HepG2 (cell line): ENCODE measurements around the gene C16orf87. TPM values are rescaled to one million over a fixed set of nuclear protein-coding genes. Genes with fewer than 3 reads are reported as not detected.

Source experiments
- ATF1 ChIP-seq: IDR thresholded peaks from 2 replicates; pipeline ENCODE4 v1.6.1; 2016; ENCODE audit warnings: mild to moderate bottlenecking, control low read depth
- ATRX ChIP-seq: sonication (generic); formaldehyde crosslinking; IDR thresholded peaks from 2 replicates; pipeline ENCODE4 v1.4.0; 2020; ENCODE audit warnings: missing genetic modification reagents, borderline replicate concordance
- CENPX ChIP-seq: sonication (generic); formaldehyde crosslinking; IDR thresholded peaks from 2 replicates; pipeline ENCODE4 v1.9.0; 2021; ENCODE audit warnings: mild to moderate bottlenecking, missing genetic modification reagents, moderate library complexity
- GATAD2A ChIP-seq: IDR thresholded peaks from 2 replicates; pipeline ENCODE4 v1.6.1; 2016
- GFI1 ChIP-seq: sonication (generic); formaldehyde crosslinking; IDR thresholded peaks from 2 replicates; pipeline ENCODE4 v1.5.0; 2020; ENCODE audit warnings: missing genetic modification reagents, mild to moderate bottlenecking, borderline replicate concordance
- KLF11 ChIP-seq: IDR thresholded peaks from 2 replicates; pipeline ENCODE4 v1.6.1; 2016; ENCODE audit warnings: missing compliant biosample characterization
- ONECUT2 ChIP-seq: sonication (generic); formaldehyde crosslinking; IDR thresholded peaks from 2 replicates; pipeline ENCODE4 v1.4.0; 2020; ENCODE audit warnings: missing genetic modification reagents
- SMARCC2 ChIP-seq: fragments of 450-650 bp; IDR thresholded peaks from 2 replicates; pipeline ENCODE4 v1.6.1; 2017; ENCODE audit warnings: antibody characterized with exemption, mild to moderate bottlenecking
- ZMYM2 ChIP-seq: sonication (generic); formaldehyde crosslinking; IDR thresholded peaks from 2 replicates; pipeline ENCODE4 v1.8.0; 2022; ENCODE audit warnings: mild to moderate bottlenecking, missing genetic modification reagents
- ZNF17 ChIP-seq: sonication (generic); formaldehyde crosslinking; IDR thresholded peaks from 2 replicates; pipeline ENCODE4 v1.5.0; 2020; ENCODE audit warnings: mild to moderate bottlenecking, missing genetic modification reagents
- ZNF720 ChIP-seq: sonication (generic); formaldehyde crosslinking; IDR thresholded peaks from 2 replicates; pipeline ENCODE4 v1.4.0; 2020; ENCODE audit warnings: missing genetic modification reagents
- ZNF850 ChIP-seq: sonication (generic); formaldehyde crosslinking; conservative IDR thresholded peaks from 2 replicates; pipeline ENCODE4 v1.9.0; 2021; ENCODE audit warnings: mild to moderate bottlenecking, missing genetic modification reagents
- ZSCAN12 ChIP-seq: sonication (generic); formaldehyde crosslinking; IDR thresholded peaks from 2 replicates; pipeline ENCODE4 v1.9.0; 2021; ENCODE audit warnings: mild to moderate bottlenecking, missing genetic modification reagents
- polyA plus RNA-seq, 8 experiments: library from polyadenylated mRNA; depleted of rRNA in 3 of 8; stranded (reverse) in 7 of 8; unstranded in 1 of 8; fragments of >200 nt; fragmentation: Illumina TruSeq in 4 of 8; extraction: Trizol in 4 of 8; gene quantifications; 2 replicates each; pipeline versions ENCODE4 v1.2.1 to v1.2.3, GENCODE V29; 2011 to 2016; ENCODE audit warnings: low read depth in 4 of 8, missing spikeins in 1 of 8, mixed read lengths in 1 of 8; ENCODE audit not compliant: insufficient read depth in 1 of 8
- total RNA-seq, 5 experiments: library from RNA; depleted of rRNA; stranded (reverse); fragments of >200 nt; fragmentation: Illumina TruSeq; extraction: Trizol; gene quantifications; 2 replicates each; pipeline ENCODE4 v1.2.3, GENCODE V29; 2016; ENCODE audit warnings: low read depth in 1 of 5
- TF ChIP-seq, protein P1 (sequence below): IDR thresholded peaks from 2 replicates; pipeline ENCODE4 v1.6.1; 2016
- TF ChIP-seq, protein P2 (sequence below): IDR thresholded peaks from 2 replicates; pipeline ENCODE4 v1.6.1; 2012; ENCODE audit warnings: inconsistent platforms
- TF ChIP-seq, protein P3 (sequence below): sonication (generic); formaldehyde crosslinking; IDR thresholded peaks from 2 replicates; pipeline ENCODE4 v1.9.0; 2021; ENCODE audit warnings: missing genetic modification reagents, borderline replicate concordance
- TF ChIP-seq, protein P4 (sequence below): sonication (generic); formaldehyde crosslinking; IDR thresholded peaks from 2 replicates; pipeline ENCODE4 v1.4.0; 2020; ENCODE audit warnings: missing genetic modification reagents
- TF ChIP-seq, protein P5 (sequence below): sonication (generic); formaldehyde crosslinking; IDR thresholded peaks from 2 replicates; pipeline ENCODE4 v1.4.0; 2020; ENCODE audit warnings: mild to moderate bottlenecking, missing genetic modification reagents

C16orf87 gene
- total and polyA plus RNA-seq, 2 of the 13 experiments (the other 11 are each of a cell fraction or from before 2014, with no cell fraction given), result 8.6 to 19.5 TPM

DNA sequence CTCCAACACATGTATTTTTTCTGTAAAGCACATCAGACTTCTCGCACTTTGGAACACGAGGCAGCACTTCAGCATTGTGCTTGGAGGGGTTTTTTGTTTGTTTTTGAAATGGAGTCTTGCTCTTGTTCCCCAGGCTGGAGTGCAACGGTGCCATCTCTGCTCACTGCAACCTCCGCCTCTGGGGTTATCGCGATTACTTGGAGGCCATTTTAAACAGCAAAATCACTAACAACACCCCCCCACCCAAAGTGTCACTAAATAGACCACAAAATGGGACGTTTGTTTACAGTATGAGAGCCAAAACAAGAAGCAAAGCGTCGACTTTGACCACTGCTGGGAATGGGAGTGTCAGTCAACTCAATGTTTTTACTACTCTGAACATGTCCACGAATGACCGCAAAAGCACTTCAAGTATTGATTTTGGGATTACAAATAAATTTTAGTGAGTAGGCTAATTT is 9.0 kb upstream of the C16orf87 start (continued):
- TF ChIP-seq KLF11, result no peak
- TF ChIP-seq, protein P1, sequence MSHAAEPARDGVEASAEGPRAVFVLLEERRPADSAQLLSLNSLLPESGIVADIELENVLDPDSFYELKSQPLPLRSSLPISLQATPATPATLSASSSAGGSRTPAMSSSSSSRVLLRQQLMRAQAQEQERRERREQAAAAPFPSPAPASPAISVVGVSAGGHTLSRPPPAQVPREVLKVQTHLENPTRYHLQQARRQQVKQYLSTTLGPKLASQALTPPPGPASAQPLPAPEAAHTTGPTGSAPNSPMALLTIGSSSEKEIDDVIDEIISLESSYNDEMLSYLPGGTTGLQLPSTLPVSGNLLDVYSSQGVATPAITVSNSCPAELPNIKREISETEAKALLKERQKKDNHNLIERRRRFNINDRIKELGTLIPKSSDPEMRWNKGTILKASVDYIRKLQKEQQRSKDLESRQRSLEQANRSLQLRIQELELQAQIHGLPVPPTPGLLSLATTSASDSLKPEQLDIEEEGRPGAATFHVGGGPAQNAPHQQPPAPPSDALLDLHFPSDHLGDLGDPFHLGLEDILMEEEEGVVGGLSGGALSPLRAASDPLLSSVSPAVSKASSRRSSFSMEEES (CRISPR knock-in tag), result no peak
- TF ChIP-seq ATRX, result no peak
- TF ChIP-seq, protein P2, sequence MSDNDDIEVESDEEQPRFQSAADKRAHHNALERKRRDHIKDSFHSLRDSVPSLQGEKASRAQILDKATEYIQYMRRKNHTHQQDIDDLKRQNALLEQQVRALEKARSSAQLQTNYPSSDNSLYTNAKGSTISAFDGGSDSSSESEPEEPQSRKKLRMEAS, result peak; percentile 65
- TF ChIP-seq GFI1 (CRISPR knock-in tag), result peak; percentile 36; the same call in 1 of the 2 replicates
- TF ChIP-seq ZNF850 (CRISPR knock-in tag), result no peak
- TF ChIP-seq ZMYM2 (CRISPR knock-in tag), result no peak
- TF ChIP-seq SMARCC2, result no peak
- TF ChIP-seq ATF1, result no peak
- no peak for TF ChIP-seq ZNF17 (CRISPR knock-in tag)
- TF ChIP-seq ONECUT2 (CRISPR knock-in tag), result peak; percentile 70; the same call in 1 of the 2 replicates
- TF ChIP-seq, protein P3, sequence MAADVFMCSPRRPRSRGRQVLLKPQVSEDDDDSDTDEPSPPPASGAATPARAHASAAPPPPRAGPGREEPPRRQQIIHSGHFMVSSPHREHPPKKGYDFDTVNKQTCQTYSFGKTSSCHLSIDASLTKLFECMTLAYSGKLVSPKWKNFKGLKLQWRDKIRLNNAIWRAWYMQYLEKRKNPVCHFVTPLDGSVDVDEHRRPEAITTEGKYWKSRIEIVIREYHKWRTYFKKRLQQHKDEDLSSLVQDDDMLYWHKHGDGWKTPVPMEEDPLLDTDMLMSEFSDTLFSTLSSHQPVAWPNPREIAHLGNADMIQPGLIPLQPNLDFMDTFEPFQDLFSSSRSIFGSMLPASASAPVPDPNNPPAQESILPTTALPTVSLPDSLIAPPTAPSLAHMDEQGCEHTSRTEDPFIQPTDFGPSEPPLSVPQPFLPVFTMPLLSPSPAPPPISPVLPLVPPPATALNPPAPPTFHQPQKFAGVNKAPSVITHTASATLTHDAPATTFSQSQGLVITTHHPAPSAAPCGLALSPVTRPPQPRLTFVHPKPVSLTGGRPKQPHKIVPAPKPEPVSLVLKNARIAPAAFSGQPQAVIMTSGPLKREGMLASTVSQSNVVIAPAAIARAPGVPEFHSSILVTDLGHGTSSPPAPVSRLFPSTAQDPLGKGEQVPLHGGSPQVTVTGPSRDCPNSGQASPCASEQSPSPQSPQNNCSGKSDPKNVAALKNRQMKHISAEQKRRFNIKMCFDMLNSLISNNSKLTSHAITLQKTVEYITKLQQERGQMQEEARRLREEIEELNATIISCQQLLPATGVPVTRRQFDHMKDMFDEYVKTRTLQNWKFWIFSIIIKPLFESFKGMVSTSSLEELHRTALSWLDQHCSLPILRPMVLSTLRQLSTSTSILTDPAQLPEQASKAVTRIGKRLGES, result no peak
- no peak for TF ChIP-seq ZNF720
- TF ChIP-seq GATAD2A, result peak; percentile 15; the same call in 1 of the 2 replicates
- TF ChIP-seq, protein P4, sequence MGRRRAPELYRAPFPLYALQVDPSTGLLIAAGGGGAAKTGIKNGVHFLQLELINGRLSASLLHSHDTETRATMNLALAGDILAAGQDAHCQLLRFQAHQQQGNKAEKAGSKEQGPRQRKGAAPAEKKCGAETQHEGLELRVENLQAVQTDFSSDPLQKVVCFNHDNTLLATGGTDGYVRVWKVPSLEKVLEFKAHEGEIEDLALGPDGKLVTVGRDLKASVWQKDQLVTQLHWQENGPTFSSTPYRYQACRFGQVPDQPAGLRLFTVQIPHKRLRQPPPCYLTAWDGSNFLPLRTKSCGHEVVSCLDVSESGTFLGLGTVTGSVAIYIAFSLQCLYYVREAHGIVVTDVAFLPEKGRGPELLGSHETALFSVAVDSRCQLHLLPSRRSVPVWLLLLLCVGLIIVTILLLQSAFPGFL, result no peak
- no peak for TF ChIP-seq CENPX (CRISPR knock-in tag)
- TF ChIP-seq ZSCAN12 (CRISPR knock-in tag), result no peak
- TF ChIP-seq, protein P5, sequence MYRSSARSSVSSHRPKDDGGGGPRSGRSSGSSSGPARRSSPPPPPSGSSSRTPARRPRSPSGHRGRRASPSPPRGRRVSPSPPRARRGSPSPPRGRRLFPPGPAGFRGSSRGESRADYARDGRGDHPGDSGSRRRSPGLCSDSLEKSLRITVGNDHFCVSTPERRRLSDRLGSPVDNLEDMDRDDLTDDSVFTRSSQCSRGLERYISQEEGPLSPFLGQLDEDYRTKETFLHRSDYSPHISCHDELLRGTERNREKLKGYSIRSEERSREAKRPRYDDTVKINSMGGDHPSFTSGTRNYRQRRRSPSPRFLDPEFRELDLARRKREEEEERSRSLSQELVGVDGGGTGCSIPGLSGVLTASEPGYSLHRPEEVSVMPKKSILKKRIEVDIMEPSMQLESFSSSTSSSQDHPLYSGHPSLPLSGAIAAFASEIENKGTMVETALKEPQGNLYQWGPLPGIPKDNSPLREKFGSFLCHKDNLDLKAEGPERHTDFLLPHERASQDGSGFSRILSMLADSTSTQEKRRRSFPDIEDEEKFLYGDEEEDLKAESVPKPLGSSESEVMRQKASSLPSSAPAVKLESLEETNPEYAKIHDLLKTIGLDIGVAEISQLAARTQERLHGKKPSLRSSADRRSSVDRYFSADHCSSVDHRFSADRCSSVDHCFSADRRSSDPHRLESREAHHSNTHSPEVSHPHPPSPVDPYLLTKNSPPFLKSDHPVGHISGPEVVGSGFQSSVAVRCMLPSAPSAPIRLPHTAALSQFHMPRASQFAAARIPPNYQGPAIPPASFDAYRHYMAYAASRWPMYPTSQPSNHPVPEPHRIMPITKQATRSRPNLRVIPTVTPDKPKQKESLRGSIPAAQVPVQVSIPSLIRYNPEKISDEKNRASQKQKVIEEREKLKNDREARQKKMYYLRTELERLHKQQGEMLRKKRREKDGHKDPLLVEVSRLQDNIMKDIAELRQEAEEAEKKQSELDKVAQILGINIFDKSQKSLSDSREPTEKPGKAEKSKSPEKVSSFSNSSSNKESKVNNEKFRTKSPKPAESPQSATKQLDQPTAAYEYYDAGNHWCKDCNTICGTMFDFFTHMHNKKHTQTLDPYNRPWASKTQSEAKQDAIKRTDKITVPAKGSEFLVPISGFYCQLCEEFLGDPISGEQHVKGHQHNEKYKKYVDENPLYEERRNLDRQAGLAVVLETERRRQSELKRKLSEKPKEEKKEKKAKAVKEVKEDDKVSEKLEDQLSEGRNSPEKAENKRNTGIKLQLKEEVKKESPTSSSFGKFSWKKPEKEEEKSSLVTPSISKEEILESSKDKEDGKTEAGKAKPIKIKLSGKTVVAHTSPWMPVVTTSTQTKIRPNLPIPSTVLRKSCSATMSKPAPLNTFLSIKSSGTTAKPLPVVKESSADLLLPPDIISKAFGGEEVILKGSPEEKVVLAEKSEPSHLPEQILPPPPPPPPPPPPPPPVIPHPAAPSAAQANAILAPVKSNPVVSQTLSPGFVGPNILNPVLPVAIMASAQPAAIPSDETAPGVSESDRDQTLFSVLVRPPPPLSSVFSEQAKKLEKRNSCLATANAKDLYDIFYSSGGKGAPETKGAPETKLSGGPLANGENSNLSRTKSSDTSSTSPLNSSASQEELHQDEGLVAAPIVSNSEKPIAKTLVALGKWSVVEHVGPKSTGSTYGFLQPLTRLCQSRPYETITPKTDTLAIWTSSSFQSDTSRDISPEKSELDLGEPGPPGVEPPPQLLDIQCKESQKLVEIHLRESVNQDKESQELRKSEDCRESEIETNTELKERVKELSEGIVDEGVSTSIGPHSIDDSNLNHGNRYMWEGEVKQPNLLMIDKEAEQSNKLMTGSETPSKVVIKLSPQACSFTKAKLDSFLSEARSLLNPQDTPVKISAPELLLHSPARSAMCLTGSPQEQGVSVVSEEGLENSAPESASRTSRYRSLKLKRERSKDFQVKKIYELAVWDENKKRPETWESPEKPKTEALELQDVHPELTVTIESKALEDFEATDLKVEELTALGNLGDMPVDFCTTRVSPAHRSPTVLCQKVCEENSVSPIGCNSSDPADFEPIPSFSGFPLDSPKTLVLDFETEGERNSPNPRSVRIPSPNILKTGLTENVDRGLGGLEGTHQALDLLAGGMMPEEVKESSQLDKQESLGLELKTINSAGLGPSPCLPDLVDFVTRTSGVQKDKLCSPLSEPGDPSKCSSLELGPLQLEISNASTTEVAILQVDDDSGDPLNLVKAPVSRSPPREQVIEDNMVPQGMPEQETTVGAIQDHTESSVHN (CRISPR knock-in tag), result no peak
